ENCODE measurements around the gene TALDO1. TPM values are rescaled to one million over a fixed set of nuclear protein-coding genes. Genes with fewer than 3 reads are reported as not detected.

Gene TALDO1
- total and polyA plus RNA-seq, 2 of the 8 experiments (the other 6 are each of a cell fraction or from before 2014, with no cell fraction given) = 265 to 308 TPM

GRCh38 chr11:800473-800872 lies 53.2 kb downstream of the TALDO1 start:
- 90% methylated on average over 28 of the region's 30 CpGs; no CpG with 5 or more reads in 1 of the 2 experiments for WGBS, 2 experiments (ENCODE audit: extremely low coverage in 1 of 2, insufficient coverage in 1 of 2, insufficient read length in 1 of 2, insufficient replicate concordance in 2 of 2, low coverage in 1 of 2, low lambda C conversion rate in 2 of 2, missing lambda C conversion rate in 1 of 2)
- Histone ChIP-seq H3K18ac (ENCODE audit: extremely low read depth, low read length) (no peak overlapping the region), H2AFZ (ENCODE audit: low read length) (no peak overlapping the region)

More at GRCh38 chr11:800473-800872, 53.2 kb downstream of the TALDO1 start:
- Histone ChIP-seq H4K91ac (replicated peaks; ENCODE audit: insufficient read length, low read length) (no peak overlapping the region), H3K4me2 (ENCODE audit: insufficient read depth in 1 of 2, low read depth in 2 of 2, low read length in 2 of 2) (no peak overlapping the region), H4K20me1 (replicated peaks in 1 of 2; ENCODE audit: control insufficient read depth in 1 of 2, insufficient read depth in 2 of 2, low read length in 2 of 2) (peaks cover 0 to 13% of the 10 kb centered on the region in 2 experiments), H3K27ac (ENCODE audit: low read depth, low read length) (no peak overlapping the region), H3K4me3 (ENCODE audit: extremely low read depth in 1 of 4, insufficient read depth in 2 of 4, low read depth in 3 of 4, low read length in 4 of 4) (no peak overlapping the region), H3K14ac (ENCODE audit: insufficient read length) (no peak overlapping the region), H3K9me3 (ENCODE audit: insufficient read depth in 2 of 2, low read depth in 1 of 2, low read length in 1 of 2) (no peaks in the 10 kb centered on the region), H4K8ac (ENCODE audit: extremely low read depth, insufficient read depth, low read length) (no peak overlapping the region), H3K56ac (replicated peaks; ENCODE audit: insufficient read length, low read depth, low read length) (no peak overlapping the region), H2BK15ac (ENCODE audit: low read length) (no peak overlapping the region), H3K79me1 (ENCODE audit: low read depth, low read length) (peaks cover 5% of the 10 kb centered on the region; the same call in 1 of the 2 replicates), H3K4ac (replicated peaks; ENCODE audit: insufficient read length, low read depth, low read length) (no peak overlapping the region), H2BK20ac (ENCODE audit: low read length) (no peak overlapping the region), H2BK12ac (ENCODE audit: low read depth, low read length) (no peak overlapping the region), H4K5ac (ENCODE audit: insufficient read length, low read depth, low read length) (no peak overlapping the region), H3K27me3 (replicated peaks in 1 of 4; ENCODE audit: control insufficient read depth in 3 of 4, extremely low read depth in 1 of 4, insufficient read depth in 3 of 4, low read length in 3 of 4) (no peaks in the 10 kb centered on the region; a peak in 1 of 7 replicates), H3K4me1 (replicated peaks in 1 of 4; ENCODE audit: control insufficient read depth in 3 of 4, insufficient read depth in 4 of 4, low read length in 3 of 4) (peaks cover 4 to 25% (median 19%) of the 10 kb centered on the region in 4 experiments), H2AK5ac (ENCODE audit: low read depth, low read length) (no peak overlapping the region), H2BK120ac (replicated peaks; ENCODE audit: low read depth, low read length) (no peak overlapping the region), H3K23ac (ENCODE audit: insufficient read length) (no peak overlapping the region), H3K23me2 (ENCODE audit: low read depth, low read length) (peaks cover 14% of the 10 kb centered on the region), H3K9ac (replicated peaks in 1 of 4; ENCODE audit: extremely low read depth in 1 of 4, low read depth in 3 of 4, low read length in 3 of 4) (no peak overlapping the region), H3K79me2 (ENCODE audit: control insufficient read depth in 1 of 2, insufficient read depth in 2 of 2, low read length in 2 of 2) (peaks cover 0 to 5% of the 10 kb centered on the region in 2 experiments; a peak in 1 of 4 replicates), H3K36me3 (ENCODE audit: control insufficient read depth in 2 of 4, insufficient read depth in 4 of 4, low read length in 3 of 4) (peaks cover 3 to 30% (median 6%) of the 10 kb centered on the region in 4 experiments; a peak in 5 of 8 replicates), H2BK5ac (ENCODE audit: low read depth, low read length) (no peak overlapping the region; the same call in 1 of the 2 replicates)
- DNase-seq (ENCODE audit: low read depth in 1 of 2, low spot score in 2 of 2) = no peak
- CTCF ChIA-PET (ENCODE audit: partially characterized antibody) = interaction anchor here (1.0 kb wide), 1 partner anchor 17 kb away, joined by 3 read pairs; no protein-coding TSS in a partner anchor
- POLR2A ChIA-PET (ENCODE audit: partially characterized antibody) = interaction anchor here (0.8 to 53.0 kb wide), 3 partner anchors 8 to 54 kb away, joined by 5 to 1917 read pairs (median 28); partner anchors contain the start of genes CD151, CRACR2B, PNPLA2 and POLR2L
- no peak for TF ChIP-seq EZH2 (IDR thresholded peaks at IDR 0.05; ENCODE audit: low read depth, low read length, severe bottlenecking)
- TF ChIP-seq TAF7 (optimal IDR thresholded peaks at IDR 0.05; ENCODE audit: borderline replicate concordance, low read depth, low read length) = no peak
- no peak for TF ChIP-seq ASH2L (IDR thresholded peaks at IDR 0.05; ENCODE audit: low read length)
- TF ChIP-seq, protein P1, sequence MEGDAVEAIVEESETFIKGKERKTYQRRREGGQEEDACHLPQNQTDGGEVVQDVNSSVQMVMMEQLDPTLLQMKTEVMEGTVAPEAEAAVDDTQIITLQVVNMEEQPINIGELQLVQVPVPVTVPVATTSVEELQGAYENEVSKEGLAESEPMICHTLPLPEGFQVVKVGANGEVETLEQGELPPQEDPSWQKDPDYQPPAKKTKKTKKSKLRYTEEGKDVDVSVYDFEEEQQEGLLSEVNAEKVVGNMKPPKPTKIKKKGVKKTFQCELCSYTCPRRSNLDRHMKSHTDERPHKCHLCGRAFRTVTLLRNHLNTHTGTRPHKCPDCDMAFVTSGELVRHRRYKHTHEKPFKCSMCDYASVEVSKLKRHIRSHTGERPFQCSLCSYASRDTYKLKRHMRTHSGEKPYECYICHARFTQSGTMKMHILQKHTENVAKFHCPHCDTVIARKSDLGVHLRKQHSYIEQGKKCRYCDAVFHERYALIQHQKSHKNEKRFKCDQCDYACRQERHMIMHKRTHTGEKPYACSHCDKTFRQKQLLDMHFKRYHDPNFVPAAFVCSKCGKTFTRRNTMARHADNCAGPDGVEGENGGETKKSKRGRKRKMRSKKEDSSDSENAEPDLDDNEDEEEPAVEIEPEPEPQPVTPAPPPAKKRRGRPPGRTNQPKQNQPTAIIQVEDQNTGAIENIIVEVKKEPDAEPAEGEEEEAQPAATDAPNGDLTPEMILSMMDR (IDR thresholded peaks at IDR 0.05; ENCODE audit: control extremely low read depth in 1 of 3, insufficient read depth in 1 of 3, low read depth in 1 of 3, low read length in 3 of 3) = no peak
- TF ChIP-seq POLR2A (IDR thresholded peaks at IDR 0.05; ENCODE audit: control extremely low read depth in 1 of 2, low read depth in 2 of 2, low read length in 2 of 2) = no peak
- no peak for TF ChIP-seq CEBPB (IDR thresholded peaks at IDR 0.05; ENCODE audit: low read depth, low read length)
- no peak for TF ChIP-seq RNF2 (IDR thresholded peaks at IDR 0.05; ENCODE audit: borderline replicate concordance, low read depth, low read length, missing control alignments, poor library complexity, severe bottlenecking)
- TF ChIP-seq PHF8 (conservative IDR thresholded peaks at IDR 0.05; ENCODE audit: low read depth, low read length) = no peak
- TF ChIP-seq CHD2 (IDR thresholded peaks at IDR 0.05; ENCODE audit: low read length) = no peak
- TF ChIP-seq JUND (IDR thresholded peaks at IDR 0.05; ENCODE audit: low read length) = no peak
- no peak for TF ChIP-seq CBX5 (IDR thresholded peaks at IDR 0.05; ENCODE audit: low read depth, low read length)
- FAIRE-seq = no peak

Measured in H1 (cell line).